H1 (cell line): Measurements from ENCODE around the gene ETV5. TPM values are rescaled to one million over a fixed set of nuclear protein-coding genes. Genes with fewer than 3 reads are reported as not detected.

ENCODE experiments used
- EGR1 ChIP-seq: IDR thresholded peaks from 2 replicates; pipeline ENCODE4 v1.6.1; 2011; ENCODE audit warnings: low read depth, low read length, borderline replicate concordance
- HDAC2 ChIP-seq, 2 experiments: fragments of 300-600 bp in 1 of 2; sonication (generic) in 1 of 2; IDR thresholded peaks; 2 replicates each; pipeline ENCODE4 v1.6.1; 2011 to 2012; ENCODE audit warnings: low read depth in 2 of 2, low read length in 2 of 2, mild to moderate bottlenecking in 2 of 2, moderate library complexity in 2 of 2, borderline replicate concordance in 1 of 2, inconsistent platforms in 1 of 2
- JUND ChIP-seq: IDR thresholded peaks from 2 replicates; pipeline ENCODE4 v1.6.1; 2011; ENCODE audit warnings: mild to moderate bottlenecking, improper control_type of control experiment, low read length
- SP1 ChIP-seq: IDR thresholded peaks from 2 replicates; pipeline ENCODE4 v1.6.1; 2011; ENCODE audit warnings: low read depth, low read length
- TAF1 ChIP-seq: IDR thresholded peaks from 2 replicates; pipeline ENCODE4 v1.6.1; 2011; ENCODE audit warnings: mild to moderate bottlenecking, low read depth, low read length
- polyA plus RNA-seq, 7 experiments: library from polyadenylated mRNA; depleted of rRNA in 3 of 7; stranded (reverse) in 5 of 7; unstranded in 2 of 7; fragments of >200 nt in 5 of 7; fragments of 200-250 nt in 2 of 7; gene quantifications; 1 replicate in 5 of 7; 2 replicates in 1 of 7; 4 replicates in 1 of 7; pipeline versions ENCODE4 v1.2.1 to v1.2.3, GENCODE V29; 2011 to 2013; ENCODE audit warnings: missing spikeins in 2 of 7, mixed read lengths in 2 of 7
- total RNA-seq: library from RNA; stranded (reverse); fragmentation: NEBNext Ultra II Directional; extraction: Animal tissue kit (Norgen Biotek cat#: 25700); gene quantifications from 2 replicates; pipeline ENCODE4 v1.2.1, GENCODE V29; 2021
- TF ChIP-seq, protein P1 (sequence below): fragments of 300-600 bp; sonication (generic); IDR thresholded peaks from 2 replicates; pipeline ENCODE4 v1.7.1; 2012; ENCODE audit warnings: low read length, moderate library complexity, mild to moderate bottlenecking, inconsistent platforms; ENCODE audit not compliant: insufficient replicate concordance

Gene ETV5
- total and polyA plus RNA-seq, 2 of the 8 experiments (the other 6 are each of a cell fraction or from before 2014, with no cell fraction given): 13.1 to 36.9 TPM

DNA sequence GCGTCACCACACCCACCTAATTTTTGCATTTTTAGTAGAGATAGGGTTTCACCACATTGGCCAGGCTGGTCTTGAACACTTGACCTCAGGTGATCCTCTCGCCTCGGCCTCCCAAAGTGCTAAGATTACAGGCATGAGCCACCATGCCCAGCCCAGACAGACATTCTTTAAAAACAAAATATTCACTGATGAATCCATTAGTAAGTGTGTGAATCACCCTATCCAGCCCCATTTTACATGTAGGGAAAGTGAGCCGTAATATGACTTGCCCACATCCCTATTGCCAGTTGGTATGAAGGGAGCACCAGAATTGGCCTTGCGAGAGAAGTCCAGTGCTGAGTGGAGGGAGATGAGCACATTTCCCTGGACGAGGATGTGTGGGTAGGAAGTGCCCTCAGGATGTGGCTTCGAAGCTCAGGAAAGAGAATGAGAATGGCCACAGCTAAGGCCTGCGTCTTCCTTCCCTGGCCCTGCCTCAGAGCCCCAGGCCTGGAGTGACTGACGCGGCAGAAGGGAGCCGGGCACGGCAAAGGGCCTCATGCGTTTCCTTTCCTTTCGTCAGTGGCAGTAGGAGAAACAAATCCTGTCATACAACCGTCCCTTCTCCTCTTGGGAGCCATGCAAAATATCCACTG, 28.3 kb upstream of the ETV5 start (continued):
- TF ChIP-seq, protein P1, sequence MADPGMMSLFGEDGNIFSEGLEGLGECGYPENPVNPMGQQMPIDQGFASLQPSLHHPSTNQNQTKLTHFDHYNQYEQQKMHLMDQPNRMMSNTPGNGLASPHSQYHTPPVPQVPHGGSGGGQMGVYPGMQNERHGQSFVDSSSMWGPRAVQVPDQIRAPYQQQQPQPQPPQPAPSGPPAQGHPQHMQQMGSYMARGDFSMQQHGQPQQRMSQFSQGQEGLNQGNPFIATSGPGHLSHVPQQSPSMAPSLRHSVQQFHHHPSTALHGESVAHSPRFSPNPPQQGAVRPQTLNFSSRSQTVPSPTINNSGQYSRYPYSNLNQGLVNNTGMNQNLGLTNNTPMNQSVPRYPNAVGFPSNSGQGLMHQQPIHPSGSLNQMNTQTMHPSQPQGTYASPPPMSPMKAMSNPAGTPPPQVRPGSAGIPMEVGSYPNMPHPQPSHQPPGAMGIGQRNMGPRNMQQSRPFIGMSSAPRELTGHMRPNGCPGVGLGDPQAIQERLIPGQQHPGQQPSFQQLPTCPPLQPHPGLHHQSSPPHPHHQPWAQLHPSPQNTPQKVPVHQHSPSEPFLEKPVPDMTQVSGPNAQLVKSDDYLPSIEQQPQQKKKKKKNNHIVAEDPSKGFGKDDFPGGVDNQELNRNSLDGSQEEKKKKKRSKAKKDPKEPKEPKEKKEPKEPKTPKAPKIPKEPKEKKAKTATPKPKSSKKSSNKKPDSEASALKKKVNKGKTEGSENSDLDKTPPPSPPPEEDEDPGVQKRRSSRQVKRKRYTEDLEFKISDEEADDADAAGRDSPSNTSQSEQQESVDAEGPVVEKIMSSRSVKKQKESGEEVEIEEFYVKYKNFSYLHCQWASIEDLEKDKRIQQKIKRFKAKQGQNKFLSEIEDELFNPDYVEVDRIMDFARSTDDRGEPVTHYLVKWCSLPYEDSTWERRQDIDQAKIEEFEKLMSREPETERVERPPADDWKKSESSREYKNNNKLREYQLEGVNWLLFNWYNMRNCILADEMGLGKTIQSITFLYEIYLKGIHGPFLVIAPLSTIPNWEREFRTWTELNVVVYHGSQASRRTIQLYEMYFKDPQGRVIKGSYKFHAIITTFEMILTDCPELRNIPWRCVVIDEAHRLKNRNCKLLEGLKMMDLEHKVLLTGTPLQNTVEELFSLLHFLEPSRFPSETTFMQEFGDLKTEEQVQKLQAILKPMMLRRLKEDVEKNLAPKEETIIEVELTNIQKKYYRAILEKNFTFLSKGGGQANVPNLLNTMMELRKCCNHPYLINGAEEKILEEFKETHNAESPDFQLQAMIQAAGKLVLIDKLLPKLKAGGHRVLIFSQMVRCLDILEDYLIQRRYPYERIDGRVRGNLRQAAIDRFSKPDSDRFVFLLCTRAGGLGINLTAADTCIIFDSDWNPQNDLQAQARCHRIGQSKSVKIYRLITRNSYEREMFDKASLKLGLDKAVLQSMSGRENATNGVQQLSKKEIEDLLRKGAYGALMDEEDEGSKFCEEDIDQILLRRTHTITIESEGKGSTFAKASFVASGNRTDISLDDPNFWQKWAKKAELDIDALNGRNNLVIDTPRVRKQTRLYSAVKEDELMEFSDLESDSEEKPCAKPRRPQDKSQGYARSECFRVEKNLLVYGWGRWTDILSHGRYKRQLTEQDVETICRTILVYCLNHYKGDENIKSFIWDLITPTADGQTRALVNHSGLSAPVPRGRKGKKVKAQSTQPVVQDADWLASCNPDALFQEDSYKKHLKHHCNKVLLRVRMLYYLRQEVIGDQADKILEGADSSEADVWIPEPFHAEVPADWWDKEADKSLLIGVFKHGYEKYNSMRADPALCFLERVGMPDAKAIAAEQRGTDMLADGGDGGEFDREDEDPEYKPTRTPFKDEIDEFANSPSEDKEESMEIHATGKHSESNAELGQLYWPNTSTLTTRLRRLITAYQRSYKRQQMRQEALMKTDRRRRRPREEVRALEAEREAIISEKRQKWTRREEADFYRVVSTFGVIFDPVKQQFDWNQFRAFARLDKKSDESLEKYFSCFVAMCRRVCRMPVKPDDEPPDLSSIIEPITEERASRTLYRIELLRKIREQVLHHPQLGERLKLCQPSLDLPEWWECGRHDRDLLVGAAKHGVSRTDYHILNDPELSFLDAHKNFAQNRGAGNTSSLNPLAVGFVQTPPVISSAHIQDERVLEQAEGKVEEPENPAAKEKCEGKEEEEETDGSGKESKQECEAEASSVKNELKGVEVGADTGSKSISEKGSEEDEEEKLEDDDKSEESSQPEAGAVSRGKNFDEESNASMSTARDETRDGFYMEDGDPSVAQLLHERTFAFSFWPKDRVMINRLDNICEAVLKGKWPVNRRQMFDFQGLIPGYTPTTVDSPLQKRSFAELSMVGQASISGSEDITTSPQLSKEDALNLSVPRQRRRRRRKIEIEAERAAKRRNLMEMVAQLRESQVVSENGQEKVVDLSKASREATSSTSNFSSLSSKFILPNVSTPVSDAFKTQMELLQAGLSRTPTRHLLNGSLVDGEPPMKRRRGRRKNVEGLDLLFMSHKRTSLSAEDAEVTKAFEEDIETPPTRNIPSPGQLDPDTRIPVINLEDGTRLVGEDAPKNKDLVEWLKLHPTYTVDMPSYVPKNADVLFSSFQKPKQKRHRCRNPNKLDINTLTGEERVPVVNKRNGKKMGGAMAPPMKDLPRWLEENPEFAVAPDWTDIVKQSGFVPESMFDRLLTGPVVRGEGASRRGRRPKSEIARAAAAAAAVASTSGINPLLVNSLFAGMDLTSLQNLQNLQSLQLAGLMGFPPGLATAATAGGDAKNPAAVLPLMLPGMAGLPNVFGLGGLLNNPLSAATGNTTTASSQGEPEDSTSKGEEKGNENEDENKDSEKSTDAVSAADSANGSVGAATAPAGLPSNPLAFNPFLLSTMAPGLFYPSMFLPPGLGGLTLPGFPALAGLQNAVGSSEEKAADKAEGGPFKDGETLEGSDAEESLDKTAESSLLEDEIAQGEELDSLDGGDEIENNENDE: no peak
- no peak for TF ChIP-seq SP1
- TF ChIP-seq TAF1: no peak
- no peak for TF ChIP-seq JUND
- TF ChIP-seq HDAC2 (IDR thresholded peaks at IDR 0.05; ENCODE audit: borderline replicate concordance in 1 of 2, low read depth in 2 of 2, low read length in 2 of 2): no peak
- no peak for TF ChIP-seq EGR1
